Ovary (tissue), 3 donors: Measurements from ENCODE around the gene IPO7.

Experiments used
- POLR2A ChIP-seq: fragments of 450-650 bp; IDR thresholded peaks from one replicate; pipeline ENCODE4 v1.6.1; 2017; ENCODE audit warnings: antibody characterized with exemption, mild to moderate bottlenecking, moderate library complexity
- TF ChIP-seq, protein P1 (sequence below), 3 donors: fragments of 450-650 bp in 2 of 3; fragments of 200-600 bp in 1 of 3; IDR thresholded peaks; one replicate each; pipeline versions ENCODE4 v1.5.1 to v1.8.0; 2016 to 2022; ENCODE audit warnings: antibody characterized with exemption in 3 of 3, mild to moderate bottlenecking in 1 of 3
- donor health status: DM: no; HTN: no; CAD: no.

DNA sequence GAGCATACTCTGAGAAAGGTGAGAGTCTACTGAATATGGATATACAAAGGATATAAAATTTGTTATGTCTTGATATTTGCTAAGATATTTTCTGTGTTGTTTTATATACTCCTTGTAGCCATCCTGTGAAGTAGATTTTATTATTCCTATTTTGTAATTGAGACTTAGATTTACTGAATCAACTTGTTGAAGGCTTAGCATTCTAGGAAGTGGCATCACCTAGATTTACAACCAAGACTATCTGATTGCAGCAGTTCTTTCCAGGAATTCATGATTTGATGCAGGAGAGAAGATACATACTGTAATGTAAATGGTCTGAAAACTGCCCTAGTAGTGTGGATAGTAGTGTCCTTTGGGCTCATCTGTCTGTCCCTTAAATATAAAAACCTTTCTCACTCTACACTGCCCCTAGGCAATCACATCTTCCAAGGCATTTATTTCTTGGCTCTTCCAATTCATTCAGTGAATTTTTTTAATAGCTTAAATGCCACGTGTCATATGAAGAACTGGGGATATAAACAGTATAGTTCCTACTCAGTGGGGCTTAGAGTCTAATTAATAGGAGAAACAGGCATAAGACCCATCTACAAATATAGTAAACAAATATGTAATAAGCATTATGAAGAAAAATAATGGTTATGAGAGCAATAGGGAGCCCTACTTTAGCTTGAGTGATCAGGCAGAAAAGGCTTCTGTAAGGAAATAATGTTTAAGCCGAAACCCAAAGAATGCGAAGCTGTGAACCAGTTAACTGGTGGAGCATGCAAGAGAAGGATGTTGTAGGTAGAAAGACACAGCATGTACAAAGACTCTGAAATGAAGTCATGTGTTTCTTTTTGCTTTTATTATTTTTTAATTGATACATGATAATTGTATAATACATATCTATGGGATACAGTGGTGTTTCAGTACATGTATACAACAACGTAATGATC lies 13.6 kb downstream of the IPO7 start:
- no peak for TF ChIP-seq POLR2A
- TF ChIP-seq, protein P1, sequence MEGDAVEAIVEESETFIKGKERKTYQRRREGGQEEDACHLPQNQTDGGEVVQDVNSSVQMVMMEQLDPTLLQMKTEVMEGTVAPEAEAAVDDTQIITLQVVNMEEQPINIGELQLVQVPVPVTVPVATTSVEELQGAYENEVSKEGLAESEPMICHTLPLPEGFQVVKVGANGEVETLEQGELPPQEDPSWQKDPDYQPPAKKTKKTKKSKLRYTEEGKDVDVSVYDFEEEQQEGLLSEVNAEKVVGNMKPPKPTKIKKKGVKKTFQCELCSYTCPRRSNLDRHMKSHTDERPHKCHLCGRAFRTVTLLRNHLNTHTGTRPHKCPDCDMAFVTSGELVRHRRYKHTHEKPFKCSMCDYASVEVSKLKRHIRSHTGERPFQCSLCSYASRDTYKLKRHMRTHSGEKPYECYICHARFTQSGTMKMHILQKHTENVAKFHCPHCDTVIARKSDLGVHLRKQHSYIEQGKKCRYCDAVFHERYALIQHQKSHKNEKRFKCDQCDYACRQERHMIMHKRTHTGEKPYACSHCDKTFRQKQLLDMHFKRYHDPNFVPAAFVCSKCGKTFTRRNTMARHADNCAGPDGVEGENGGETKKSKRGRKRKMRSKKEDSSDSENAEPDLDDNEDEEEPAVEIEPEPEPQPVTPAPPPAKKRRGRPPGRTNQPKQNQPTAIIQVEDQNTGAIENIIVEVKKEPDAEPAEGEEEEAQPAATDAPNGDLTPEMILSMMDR (IDR thresholded peaks at IDR 0.05) = no peak
